Measurements from ENCODE around the gene CA4.

CA4 gene

GRCh38 chr17:60156746-60157145 is 7.0 kb downstream of the CA4 start:
- TF ChIP-seq TCF4 (CRISPR knock-in tag; IDR thresholded peaks at IDR 0.05; ENCODE audit: borderline replicate concordance) (no peak), BACH2 (CRISPR knock-in tag; IDR thresholded peaks at IDR 0.05; ENCODE audit: borderline replicate concordance) (no peak), ARNTL (CRISPR knock-in tag; IDR thresholded peaks at IDR 0.05; ENCODE audit: borderline replicate concordance, low read depth) (no peak), CSRNP3 (CRISPR knock-in tag; IDR thresholded peaks at IDR 0.05) (no peak), ZNF565 (CRISPR knock-in tag; conservative IDR thresholded peaks at IDR 0.05; ENCODE audit: low read depth) (no peak), ESRRG (CRISPR knock-in tag; IDR thresholded peaks at IDR 0.05) (no peak), GLIS3 (CRISPR knock-in tag; IDR thresholded peaks at IDR 0.05) (no peak), SNAI2 (CRISPR knock-in tag; IDR thresholded peaks at IDR 0.05) (no peak), ZNF8 (CRISPR knock-in tag; IDR thresholded peaks at IDR 0.05) (no peak), ZC3H10 (CRISPR knock-in tag; IDR thresholded peaks at IDR 0.05) (no peak), TSHZ2 (CRISPR knock-in tag; IDR thresholded peaks at IDR 0.05) (no peak), ZNF70 (CRISPR knock-in tag; IDR thresholded peaks at IDR 0.05) (no peak), OSR1 (CRISPR knock-in tag; IDR thresholded peaks at IDR 0.05) (no peak), TOX (CRISPR knock-in tag; IDR thresholded peaks at IDR 0.05; ENCODE audit: borderline replicate concordance) (no peak), ZFP30 (CRISPR knock-in tag; IDR thresholded peaks at IDR 0.05) (no peak), ZFP3 (CRISPR knock-in tag; IDR thresholded peaks at IDR 0.05) (no peak), CSDC2 (CRISPR knock-in tag; IDR thresholded peaks at IDR 0.05) (no peak), RARB (CRISPR knock-in tag; IDR thresholded peaks at IDR 0.05) (no peak)
- TF ChIP-seq, protein P1, sequence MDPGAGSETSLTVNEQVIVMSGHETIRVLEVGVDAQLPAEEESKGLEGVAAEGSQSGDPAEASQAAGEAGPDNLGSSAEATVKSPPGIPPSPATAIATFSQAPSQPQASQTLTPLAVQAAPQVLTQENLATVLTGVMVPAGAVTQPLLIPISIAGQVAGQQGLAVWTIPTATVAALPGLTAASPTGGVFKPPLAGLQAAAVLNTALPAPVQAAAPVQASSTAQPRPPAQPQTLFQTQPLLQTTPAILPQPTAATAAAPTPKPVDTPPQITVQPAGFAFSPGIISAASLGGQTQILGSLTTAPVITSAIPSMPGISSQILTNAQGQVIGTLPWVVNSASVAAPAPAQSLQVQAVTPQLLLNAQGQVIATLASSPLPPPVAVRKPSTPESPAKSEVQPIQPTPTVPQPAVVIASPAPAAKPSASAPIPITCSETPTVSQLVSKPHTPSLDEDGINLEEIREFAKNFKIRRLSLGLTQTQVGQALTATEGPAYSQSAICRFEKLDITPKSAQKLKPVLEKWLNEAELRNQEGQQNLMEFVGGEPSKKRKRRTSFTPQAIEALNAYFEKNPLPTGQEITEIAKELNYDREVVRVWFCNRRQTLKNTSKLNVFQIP (CRISPR knock-in tag; IDR thresholded peaks at IDR 0.05; ENCODE audit: borderline replicate concordance, low read depth) = no peak
- TF ChIP-seq, protein P2, sequence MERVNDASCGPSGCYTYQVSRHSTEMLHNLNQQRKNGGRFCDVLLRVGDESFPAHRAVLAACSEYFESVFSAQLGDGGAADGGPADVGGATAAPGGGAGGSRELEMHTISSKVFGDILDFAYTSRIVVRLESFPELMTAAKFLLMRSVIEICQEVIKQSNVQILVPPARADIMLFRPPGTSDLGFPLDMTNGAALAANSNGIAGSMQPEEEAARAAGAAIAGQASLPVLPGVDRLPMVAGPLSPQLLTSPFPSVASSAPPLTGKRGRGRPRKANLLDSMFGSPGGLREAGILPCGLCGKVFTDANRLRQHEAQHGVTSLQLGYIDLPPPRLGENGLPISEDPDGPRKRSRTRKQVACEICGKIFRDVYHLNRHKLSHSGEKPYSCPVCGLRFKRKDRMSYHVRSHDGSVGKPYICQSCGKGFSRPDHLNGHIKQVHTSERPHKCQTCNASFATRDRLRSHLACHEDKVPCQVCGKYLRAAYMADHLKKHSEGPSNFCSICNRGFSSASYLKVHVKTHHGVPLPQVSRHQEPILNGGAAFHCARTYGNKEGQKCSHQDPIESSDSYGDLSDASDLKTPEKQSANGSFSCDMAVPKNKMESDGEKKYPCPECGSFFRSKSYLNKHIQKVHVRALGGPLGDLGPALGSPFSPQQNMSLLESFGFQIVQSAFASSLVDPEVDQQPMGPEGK (CRISPR knock-in tag; IDR thresholded peaks at IDR 0.05; ENCODE audit: borderline replicate concordance) = no peak
- ATAC-seq = no peak

GRCh38 chr17:60157487-60158040 is 7.8 kb downstream of the CA4 start:
- no peak for TF ChIP-seq TOX (CRISPR knock-in tag; IDR thresholded peaks at IDR 0.05; ENCODE audit: borderline replicate concordance)
- no peak for TF ChIP-seq ZNF70 (CRISPR knock-in tag; IDR thresholded peaks at IDR 0.05)
- TF ChIP-seq ZFP3 (CRISPR knock-in tag; IDR thresholded peaks at IDR 0.05) = no peak
- TF ChIP-seq CREB5 (CRISPR knock-in tag; IDR thresholded peaks at IDR 0.05; ENCODE audit: low read depth) = no peak
- TF ChIP-seq PPARA (CRISPR knock-in tag; IDR thresholded peaks at IDR 0.05; ENCODE audit: borderline replicate concordance) = no peak
- no peak for TF ChIP-seq ZNF8 (CRISPR knock-in tag; IDR thresholded peaks at IDR 0.05)
- no peak for TF ChIP-seq OSR1 (CRISPR knock-in tag; IDR thresholded peaks at IDR 0.05)
- TF ChIP-seq BACH2 (CRISPR knock-in tag; IDR thresholded peaks at IDR 0.05; ENCODE audit: borderline replicate concordance) = no peak
- no peak for TF ChIP-seq RARB (CRISPR knock-in tag; IDR thresholded peaks at IDR 0.05)
- TF ChIP-seq ISL1 (CRISPR knock-in tag; IDR thresholded peaks at IDR 0.05) = no peak
- no peak for TF ChIP-seq ESRRG (CRISPR knock-in tag; IDR thresholded peaks at IDR 0.05)
- TF ChIP-seq, protein P1 (CRISPR knock-in tag; IDR thresholded peaks at IDR 0.05; ENCODE audit: borderline replicate concordance, low read depth) = no peak
- no peak for TF ChIP-seq ARNTL (CRISPR knock-in tag; IDR thresholded peaks at IDR 0.05; ENCODE audit: borderline replicate concordance, low read depth)
- no peak for TF ChIP-seq ZNF565 (CRISPR knock-in tag; conservative IDR thresholded peaks at IDR 0.05; ENCODE audit: low read depth)
- no peak for TF ChIP-seq GLIS3 (CRISPR knock-in tag; IDR thresholded peaks at IDR 0.05)

More at GRCh38 chr17:60157487-60158040, 7.8 kb downstream of the CA4 start:
- no peak for ATAC-seq
